GM21737 (cell line): Measurements from ENCODE around the gene TP53BP1.

Experiments
- ATAC-seq: cut with Tn5 transposase; IDR thresholded peaks from one replicate; pipeline ENCODE4 v1.9.1; 2021; ENCODE audit warnings: mild to moderate bottlenecking, moderate library complexity; ENCODE audit not compliant: unreplicated experiment

TP53BP1 gene

DNA sequence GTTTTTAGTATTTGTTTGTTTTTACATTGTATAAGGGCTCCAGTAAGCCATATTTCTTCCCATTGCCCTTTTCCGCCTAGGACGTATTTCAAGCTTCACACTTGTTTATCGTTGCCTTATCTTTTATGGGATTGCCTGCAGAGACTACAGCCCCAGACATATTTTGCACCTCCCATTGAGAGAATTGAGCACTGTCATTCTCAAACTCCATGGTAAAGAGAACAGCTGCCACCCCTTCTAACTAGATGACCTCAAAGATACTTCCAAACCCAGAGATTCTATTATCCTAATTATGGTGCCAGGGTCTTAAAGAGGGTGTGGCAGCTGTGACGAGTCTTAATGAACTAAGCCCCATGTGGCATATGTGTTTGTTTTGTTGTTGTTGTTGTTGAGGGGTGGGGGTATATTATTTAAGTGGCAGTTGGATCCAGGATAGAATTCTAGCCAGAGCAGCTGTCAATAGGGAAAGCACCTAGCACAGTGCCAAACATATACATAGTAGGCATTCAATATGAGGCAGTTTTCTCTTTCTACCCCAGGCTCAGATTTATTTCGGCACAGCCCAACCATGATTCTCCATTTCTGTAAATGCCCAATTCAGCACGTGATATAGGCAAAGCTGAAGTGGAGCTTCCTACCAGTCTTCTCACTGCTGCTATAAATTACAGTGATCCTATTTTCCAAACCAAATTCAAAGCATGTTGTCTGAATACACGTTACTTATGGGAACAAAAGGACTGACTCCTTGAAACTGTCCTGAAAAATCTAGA, 932 bp upstream of the TP53BP1 start:
- ATAC-seq, result no peak

DNA sequence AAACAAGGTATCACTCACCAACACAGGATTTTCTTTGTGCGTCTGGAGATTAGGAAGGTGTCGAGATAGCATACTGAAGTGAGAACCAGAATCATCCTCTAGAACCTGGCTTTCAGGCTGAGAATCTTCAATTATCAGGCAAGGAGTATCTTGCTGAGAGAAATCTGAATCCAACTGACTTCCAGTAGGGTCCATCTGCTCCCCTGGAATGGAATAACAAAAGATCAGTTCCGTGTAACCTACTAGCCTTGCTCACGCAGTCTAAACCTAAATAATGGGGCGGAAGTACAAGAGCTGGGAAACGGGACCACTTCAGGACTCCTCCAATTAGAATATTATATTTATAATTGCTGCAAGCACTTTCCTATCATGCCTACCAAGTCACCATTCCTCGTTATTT, 690 bp downstream of the TP53BP1 start:
- ATAC-seq, result no peak

DNA sequence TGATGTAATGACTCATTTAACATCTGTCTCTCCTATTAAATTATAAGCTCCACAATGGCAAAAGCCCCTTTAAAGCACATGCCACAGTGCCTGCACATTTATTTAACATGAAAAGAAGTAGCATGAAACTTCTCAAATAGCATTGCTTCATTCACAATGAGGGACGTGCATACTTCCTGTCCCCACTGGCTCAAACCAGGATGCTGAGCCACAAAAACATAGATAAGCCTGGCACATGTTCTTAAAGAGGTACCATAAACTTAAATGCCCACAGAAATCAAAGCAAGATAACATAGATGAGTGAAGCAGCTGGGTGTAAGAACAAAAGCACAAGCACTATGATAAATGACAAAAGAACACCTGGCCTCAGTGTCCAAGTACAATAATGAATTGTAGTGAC, 3.8 kb downstream of the TP53BP1 start:
- no peak for ATAC-seq

DNA sequence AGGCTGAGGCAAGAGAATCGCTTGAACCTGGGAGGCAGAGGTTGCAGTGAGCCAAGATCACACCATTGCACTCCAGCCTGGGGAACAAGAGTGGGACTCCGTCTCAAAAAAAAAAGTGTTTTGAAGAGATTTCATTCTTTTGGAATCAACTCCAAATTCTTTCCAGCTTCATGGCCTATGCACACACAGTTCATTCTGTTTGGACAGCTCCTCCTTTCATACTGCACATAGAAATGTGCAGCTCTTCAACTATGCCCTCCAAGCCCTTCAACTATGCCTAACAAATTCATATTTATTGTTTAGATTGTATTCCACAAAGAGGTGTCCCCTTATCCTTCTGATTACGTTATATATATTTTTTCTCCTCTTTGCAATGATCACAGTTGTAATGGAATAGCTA, 4.2 kb downstream of the TP53BP1 start:
- no peak for ATAC-seq

DNA sequence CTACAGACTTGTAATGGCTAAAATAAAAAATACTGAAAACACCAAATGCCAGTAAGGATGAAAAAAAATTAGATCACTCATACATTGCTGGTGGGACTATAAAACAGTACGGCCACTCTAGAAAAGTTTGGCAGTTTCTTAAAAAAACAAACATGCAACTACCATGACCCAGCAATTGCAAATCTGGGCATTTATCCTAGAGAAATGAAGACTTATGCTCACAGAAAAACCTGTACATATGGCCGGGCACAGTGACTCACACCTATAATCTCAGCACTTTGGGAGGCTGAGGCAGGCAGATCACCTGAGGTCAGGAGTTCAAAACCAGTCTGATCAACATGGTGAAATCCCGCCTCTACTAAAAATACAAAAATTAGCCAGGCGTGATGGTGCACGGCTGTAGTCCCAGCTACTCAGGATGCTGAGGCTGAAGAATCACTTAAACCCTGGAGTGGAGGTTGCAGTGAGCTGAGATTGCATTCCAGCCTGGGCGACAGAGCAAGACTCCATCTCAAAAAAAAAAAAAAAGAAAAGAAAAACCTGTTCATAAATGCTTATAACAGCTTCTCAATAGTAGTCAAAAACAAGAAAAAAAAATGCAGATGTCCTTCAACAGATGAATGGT, 5.6 kb downstream of the TP53BP1 start:
- no peak for ATAC-seq

DNA sequence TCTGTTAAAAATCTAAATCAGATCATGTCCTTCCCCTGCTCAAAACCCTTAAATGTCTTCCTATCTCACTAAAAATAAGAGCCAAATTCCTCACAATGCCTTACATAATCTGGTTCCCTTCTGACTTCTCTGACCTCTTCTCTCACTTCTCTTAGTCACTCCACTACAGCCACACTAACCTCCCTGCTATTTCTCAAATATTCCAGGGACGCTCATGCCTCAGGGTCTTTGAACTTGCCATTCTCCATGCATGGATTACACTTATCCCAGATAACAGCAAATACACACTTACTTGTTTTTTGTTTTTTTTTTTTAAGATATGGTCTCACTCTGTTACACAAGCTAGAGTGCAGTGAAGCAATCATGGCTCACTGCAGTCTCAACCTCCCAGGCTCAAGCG, 8.5 kb downstream of the TP53BP1 start:
- ATAC-seq, result no peak

DNA sequence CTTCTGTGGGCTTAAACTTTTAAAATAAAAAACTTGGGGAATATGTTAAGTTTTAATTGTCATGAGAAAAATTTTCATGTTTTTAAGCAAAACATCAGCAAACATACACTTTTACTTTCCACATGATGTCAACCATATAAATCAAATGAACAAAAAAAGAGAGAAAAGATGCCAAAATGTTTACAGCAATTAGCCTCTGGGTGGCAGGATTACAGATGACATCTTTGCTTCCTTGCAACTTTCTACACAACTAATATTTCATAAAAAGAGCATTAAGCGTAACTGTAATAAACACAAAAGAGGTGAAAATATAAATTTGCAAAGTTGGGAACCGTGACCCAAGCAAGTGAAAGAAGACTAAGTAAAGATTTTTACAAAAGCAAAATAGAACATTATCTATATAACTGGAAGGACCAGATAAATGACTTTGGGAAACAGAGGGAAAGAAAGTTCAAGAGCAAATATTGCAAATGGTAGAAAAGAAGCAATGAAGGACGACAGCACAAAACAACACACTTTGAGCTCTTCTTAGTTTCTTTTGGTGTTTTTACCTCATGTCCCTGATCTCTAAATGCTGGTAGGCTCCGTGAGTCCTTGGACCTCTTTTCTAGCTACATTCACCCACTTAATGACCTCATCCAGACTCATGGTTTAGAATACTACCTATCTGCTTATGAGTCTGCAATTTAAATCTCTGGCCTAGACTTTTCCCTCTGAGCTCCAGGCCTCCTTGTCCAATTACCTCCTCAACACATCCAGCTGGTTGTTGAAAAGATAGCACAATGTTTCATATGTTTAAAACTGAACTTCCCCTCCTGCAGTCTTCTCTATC, 9.4 kb downstream of the TP53BP1 start:
- ATAC-seq, result no peak

DNA sequence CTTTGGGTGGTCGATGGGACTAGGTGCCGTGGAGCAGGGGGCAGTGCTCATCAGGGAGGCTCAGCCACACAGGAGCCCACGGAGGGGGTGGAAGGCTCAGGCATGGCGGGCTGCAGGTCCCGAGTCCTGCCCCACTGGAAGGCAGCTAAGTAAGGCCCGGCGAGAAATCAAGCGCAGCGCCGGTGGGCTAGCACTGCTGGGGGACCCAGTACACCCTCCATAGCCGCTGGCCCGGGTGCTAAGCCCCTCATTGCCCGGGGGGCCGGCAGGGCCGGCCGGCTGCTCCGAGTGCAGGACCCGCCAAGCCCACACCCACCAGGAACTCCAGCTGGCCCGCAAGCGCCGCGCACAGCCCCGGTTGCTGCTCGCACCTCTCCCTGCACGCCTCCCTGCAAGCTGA, 19.1 kb downstream of the TP53BP1 start:
- no peak for ATAC-seq

DNA sequence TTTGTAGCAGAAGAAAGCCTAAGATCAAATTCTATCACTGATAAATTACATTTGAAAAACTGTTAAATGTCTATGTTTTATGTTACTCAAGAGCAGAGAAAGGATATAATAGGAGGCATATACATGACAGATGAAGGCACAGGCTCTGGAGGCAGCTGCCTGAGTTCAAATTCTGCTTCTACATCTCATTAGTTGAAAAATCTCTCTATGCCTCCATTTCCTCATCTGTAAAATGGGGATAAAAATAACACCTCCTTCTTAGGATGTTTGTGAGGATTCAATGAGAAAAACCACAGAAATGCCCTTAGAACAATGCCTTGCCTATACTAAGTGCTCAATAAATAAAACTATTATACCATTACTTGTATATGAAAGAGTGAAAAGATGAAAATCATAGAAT, 21.0 kb downstream of the TP53BP1 start:
- no peak for ATAC-seq

DNA sequence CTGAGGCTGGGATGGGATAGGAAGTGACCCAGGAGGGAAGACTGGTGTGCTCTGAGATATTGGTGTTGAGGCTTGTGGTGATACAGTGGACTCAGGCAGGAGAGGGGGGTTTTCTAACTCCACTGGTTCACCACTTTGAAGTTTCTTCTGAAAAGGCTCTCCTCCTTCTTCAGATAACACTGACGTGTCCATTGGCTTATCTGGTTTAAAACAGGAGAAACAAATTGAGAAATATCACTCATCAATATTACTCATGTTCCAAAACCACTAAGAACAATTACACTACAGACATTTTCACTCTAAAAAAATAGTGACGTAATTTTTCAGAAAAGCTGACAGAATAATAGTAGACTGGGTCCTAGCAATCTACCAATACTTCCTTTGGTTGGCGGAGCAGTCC, 23.1 kb downstream of the TP53BP1 start:
- ATAC-seq, result no peak

DNA sequence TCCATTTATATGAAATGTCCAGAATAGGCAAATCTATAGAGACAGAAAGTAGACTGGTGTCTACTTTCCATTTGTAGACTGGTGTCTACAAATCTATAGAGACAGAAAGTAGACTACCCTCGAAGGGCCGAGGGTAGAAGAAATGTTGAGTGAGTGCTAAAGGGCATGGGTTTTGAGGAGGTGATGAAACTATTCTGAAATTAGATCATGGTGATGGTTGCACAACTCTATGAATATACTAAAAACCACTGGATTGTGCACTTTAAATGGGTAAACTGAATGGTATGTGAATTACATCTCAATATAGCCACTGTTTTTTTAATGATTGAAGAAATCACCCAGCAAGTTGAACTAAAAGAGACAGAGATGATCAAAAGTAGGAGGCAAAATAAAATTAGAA, 27.9 kb downstream of the TP53BP1 start:
- no peak for ATAC-seq

DNA sequence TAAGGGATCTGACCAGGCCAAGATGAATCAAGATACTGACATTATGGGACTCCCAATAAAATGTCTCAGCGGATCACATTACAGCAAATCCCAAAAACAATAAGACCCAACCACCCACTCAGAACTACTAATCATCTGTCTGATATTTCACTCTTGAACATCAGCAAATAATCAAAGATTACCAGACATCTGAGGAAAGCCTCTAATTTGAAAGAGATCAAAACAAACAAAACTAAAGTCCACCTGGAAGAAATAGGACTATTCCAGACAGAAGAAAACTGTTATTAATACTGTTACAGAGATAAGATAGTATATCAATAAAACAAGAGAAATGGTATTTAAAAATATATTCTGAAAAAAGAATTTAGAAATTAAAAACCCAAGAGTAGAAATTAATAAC, 29.0 kb downstream of the TP53BP1 start:
- no peak for ATAC-seq

DNA sequence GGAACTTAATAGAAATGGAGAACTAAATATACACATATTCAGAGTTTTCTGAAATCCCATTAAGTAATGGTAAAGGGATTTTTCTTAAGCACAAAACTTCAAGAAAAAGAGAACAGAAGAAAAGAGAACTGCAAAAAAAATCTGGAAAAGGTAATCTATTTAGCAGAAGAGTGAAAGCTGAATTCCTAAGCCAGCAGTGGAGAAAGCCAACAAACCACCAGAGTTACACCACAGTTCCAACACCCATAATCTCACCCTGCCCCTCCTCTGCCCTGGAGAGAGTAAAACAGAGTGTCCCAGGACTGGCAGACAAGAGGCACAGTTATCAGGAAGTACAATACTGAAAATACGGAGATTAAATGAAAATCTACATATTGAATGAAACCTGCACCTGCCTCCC, 29.4 kb downstream of the TP53BP1 start:
- ATAC-seq, result no peak

DNA sequence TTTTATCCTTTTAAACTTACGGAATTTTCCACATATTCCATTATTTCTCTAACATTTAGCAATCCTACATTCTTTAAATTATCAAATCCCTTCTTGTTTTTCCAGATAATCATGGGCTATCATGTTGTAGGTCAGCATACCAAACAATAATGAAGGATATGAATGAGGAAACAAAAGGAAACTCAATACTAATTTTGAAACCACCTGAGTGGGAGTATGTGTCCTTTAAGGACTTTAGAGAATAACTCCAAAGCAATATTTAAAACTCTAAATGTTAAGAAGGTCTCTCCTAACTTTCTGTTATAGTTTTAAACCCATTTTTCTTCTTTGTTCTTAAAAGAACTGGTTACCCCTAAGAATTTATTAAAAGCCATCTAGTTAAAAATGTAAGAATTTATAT, 43.0 kb downstream of the TP53BP1 start:
- ATAC-seq, result no peak

DNA sequence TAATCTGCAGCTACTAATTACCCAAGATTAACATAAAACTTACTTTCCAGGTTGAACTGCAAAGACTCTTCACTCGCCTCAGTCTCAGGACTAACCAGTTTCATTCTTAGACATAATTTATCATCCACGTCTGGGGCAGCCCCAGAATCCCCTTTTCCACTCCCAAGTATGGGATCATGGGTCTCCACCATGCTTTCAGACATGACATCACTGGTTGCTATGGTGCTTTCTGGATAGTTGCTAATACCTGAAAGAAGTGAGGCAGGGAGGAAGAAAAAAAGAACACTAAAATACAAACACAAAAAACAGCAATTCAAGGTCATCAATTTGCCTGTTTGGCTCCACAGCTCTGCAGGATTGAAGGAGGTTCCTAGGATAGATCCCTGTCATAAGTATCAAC, 46.6 kb downstream of the TP53BP1 start:
- no peak for ATAC-seq

DNA sequence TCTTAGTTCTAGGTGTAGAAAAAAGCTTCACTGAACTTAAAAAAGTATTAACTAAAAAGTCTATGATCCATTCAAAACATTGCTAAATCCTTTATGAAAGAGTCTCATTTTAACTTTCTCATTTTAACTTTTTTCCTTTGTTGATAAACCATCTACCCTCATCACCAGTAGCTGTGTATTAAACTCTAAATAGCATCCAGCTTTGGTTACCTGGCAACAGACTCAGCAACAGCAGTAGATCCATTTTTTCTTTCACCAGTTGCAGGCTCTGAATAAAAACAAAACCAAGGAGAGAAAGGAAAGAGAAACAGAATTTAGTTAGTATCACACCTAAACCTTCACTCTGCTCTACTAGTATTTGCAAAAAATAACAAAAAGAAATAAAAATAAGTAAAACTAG, 51.6 kb downstream of the TP53BP1 start:
- ATAC-seq, result no peak

DNA sequence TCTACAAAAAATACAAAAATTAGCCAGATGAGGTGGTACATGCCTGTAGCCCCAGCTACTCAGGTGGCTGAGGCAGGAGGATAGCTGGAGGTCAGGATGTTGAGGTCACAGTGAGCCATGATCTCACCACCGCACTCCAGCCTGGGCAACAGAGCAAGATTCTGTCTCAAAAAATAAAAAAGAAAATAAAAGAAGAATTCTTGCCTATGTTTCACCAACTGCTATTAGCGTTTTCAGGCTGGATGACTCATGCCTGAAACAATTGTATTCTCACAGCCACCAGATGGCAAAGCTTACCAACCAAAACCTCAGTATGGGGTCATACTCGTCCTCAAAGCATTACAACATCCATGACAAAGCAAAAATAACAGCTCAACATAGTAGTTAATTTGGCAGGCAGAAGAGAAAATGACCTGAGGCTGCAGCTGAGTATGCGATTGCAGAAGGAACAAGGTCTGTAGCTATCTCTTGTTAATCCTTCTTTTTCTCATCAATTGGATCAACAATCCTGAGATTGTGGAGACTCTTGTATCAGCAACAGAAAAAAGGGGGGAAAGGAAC, 52.2 kb downstream of the TP53BP1 start:
- no peak for ATAC-seq

DNA sequence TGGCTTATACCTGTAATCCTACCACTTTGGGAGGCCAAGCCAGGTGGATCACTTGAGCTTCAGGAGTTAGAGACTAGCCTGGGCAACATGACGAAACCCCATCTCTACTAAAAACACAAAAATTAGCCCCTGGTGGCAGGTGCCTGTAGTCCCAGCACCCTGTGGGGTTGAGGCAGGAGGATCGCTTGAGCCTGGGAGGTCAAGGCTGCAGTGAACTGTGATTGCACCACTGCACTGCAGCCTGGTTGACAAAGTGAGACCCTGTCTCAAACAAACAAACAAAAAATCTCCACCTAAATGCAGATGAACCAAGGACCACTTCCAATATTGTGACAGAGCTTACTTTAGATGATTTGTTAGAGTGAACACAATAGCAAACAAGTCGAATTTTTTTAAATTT, 53.7 kb downstream of the TP53BP1 start:
- ATAC-seq, result no peak

DNA sequence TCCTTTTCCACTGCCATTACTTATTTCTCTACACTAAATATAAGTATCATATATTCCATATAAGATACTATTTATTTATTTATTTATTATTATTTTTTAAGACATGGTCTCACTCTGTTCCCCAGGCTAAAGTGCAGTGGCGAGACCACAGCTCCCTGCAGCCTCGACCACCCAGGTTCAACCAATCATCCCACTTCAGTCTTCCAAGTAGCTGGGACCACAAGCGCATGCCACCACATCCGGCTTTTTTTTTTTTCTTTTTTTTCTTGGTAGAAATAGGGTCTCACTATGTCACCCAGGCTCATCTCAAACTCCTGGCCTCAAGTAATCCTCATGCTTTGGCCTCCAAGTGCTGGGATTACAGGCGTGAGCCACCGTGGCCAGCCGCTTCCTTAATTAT, 56.6 kb downstream of the TP53BP1 start:
- no peak for ATAC-seq

DNA sequence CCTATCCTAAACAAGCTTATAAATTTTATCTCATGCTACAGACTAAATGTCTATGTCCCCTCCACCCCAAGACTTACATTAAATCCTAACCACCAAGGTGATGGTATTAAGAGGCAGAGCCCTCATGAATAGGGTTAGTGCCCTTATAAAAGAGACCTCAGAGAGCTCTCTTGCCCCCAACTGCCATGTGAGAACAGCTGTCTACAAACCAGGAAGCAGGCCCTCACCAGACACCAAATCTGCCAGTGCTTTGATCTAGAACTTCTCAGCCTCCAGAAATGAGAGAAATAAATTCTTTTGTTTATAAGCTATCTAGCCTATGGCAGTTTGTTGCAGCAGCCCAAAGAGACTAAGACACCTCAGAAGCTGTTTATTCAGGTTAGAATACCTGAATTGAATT, 58.5 kb downstream of the TP53BP1 start:
- ATAC-seq, result no peak

DNA sequence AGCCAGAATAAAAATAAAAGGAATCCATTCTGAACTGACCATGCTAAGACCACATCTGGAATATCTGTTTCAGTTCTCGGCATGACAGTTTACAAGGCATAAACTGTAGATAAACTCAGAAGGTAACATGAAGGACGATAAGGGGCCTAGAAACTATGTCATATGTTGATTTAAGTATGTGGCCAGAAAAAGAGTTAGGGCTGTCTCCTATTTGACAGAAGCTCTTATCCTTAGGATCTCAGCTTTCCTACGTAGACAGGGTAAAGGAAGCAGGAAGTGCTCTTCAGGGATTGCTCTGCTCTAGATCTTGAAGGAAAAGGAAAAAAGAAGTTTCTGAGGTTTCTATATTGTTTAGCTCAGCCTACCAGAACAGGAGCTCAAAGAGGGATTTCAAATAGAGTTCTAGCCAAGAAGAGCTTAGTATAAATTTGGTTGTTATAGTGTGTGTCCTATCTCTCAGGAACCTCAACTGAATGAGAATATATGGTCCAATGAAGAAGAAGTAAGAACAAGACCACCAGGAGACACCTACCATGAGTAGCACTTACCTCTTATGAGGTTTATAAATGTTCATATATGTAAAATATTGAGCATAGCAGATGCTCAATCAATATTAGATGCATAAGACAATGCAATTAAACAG, 59.2 kb downstream of the TP53BP1 start:
- ATAC-seq, result no peak
